GM21737 (cell line): ENCODE results near the gene NLRC5.

ENCODE experiments used
- ATAC-seq: cut with Tn5 transposase; IDR thresholded peaks from one replicate; pipeline ENCODE4 v1.9.1; 2021; ENCODE audit warnings: mild to moderate bottlenecking, moderate library complexity; ENCODE audit not compliant: unreplicated experiment

NLRC5 gene

DNA sequence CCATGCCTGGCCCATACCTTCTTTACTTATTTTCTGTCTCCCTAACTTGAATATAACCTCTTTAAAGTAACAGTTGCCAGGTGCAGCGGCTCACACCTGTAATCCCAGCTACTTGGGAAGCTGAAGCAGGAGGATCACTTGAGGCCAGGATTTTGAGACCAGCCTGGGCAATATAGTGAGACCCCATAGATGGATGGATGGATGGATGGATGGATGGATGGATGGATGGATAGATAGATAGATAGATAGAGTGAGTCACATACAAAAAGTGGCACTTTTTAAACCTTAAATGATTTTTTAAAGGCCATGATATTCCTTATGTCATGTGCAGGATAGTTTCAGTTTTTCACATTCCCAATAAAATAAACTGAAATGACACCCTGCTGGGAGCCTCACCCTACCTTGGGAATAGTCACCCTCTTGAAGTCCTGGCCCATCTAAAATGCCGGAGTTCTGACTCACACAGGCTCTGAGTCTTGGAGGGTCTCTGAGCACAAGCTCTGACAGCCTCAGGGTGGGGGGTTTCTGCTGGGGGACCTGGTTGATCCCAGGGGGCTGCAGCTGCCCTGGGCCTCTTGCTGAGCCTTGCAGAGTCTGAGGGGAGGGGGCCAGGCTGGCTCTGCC, 129.2 kb downstream of the NLRC5 start:
- ATAC-seq, result no peak

DNA sequence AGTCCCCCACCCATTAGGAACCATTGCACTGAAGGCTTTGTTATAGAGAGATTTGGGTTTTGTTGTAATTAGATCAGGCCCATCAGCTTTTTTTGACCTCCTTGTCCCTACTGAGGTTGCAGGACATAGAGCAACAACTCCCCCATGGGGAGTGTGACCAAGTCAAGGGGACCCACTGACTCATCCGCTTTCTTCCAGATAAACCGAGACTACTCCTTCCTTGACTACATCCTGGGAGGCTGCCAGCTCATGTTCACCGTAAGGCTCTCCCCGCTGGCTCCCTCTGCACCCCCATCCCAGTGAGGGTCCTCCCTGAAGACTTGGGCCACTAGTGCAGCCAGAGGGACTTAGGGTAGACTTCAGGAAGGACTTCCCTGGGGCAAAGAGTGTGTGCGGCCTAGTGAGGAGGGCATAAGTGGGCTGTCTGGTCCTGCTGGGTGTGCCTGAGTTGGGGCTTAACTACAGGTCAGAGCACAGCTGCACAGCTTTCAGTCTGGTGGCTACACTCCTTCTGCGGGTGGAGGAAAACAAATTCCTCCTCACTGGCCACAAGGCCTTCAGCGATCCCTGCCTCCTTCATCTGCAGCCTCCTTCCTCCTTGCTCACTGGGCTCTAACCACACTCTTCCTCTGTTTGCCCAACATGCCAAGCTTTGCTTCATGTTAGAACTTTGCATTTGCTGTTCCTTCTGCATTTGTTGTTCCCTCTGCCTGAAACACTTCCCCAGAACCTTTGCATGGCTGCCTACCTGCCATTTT, 134.0 kb downstream of the NLRC5 start:
- no peak for ATAC-seq

- ATAC-seq, result no peak
These were observed 134.8 kb downstream of the NLRC5 start for GRCh38 chr16:57123974-57124674.

DNA sequence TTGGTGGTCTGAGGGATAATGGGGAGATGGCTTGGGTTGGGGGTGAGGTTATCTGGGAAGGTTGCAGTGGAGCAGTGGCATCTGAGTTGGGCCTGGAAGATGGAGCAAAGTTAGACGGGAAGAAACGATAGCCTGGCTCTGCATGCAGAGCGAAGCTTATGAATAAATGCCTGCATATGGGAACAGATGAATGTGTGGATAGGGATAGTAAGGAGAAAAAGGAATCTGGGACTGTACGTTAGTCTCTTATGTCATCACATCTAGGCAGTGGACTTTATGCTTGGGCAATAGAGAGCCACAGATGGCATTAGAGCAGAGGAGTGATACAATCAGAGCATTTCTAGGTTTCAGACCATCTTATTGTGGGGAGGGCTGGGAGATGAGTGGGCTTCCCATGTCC, 136.0 kb downstream of the NLRC5 start:
- ATAC-seq, result no peak

DNA sequence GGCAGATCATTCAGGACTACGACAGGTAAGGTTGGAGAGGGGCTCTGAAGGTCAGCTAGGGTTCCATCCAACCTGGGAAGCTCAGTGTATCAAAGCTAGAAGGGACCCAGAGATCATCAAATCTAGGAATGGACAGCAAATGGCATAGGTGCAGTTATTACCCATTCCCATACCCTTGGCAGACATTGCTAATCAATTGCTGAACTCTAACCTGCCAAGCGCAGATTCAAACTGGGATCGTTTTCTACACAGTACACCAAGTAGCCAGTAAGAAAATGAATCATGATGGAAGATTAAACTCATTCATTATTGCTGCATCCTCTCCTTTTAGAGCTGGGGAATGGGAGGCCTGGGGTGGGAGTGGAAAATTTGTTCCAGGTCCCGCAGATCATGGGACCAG, 136.6 kb downstream of the NLRC5 start:
- no peak for ATAC-seq

DNA sequence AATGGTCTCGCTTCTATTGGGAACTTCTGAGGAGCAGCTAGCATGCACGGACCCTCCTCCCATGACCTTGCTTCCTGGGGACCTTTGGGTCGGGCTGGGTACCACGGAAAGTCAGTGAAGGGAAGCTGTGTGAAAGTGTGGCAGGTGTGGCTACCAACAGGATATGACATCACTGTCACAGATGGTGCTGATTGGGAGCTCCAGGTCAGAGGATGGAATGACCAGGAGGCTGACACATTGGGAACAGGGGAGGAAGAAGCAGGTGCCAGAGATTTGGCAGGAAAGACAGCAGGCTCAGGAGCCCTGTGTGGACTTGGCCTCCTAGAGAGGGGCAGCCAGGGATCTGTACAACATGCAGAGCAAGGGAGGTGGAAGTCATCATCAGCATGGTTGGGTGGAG, 137.1 kb downstream of the NLRC5 start:
- ATAC-seq, result no peak

DNA sequence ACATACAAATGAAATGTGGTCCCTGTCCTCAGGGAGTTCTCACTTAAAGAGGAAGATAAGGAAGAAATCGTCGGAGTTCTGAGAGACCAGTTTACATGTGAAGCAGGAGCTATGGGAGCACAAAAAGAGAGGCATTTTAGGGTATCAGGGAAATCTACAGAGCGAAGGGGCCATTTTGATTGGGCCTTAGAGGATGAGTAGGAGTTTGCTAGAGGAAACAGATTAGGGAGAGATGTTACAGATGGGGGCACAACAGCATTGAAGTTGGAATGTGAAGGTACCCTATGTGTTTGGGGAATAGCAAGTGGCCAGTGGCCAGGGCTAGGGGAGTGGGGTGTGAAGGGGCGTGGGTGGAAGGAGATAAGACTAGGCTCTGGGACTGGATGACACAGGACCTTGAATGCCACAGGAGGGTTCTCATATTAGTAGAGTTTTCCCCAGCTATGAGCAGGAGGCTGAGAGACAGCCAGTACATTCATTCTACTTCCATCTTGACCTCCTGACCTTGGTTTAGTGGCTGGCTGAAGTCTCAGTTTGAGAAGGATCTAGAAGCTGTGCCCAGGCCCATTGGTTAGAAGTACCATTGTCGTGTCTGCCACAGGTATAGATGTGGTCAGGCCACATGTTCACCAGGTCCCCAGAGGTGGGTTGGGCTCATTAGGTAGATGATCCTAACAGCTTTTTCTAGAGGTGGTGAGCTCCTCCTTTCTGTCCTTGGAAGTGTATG, 137.8 kb downstream of the NLRC5 start:
- ATAC-seq, result no peak

DNA sequence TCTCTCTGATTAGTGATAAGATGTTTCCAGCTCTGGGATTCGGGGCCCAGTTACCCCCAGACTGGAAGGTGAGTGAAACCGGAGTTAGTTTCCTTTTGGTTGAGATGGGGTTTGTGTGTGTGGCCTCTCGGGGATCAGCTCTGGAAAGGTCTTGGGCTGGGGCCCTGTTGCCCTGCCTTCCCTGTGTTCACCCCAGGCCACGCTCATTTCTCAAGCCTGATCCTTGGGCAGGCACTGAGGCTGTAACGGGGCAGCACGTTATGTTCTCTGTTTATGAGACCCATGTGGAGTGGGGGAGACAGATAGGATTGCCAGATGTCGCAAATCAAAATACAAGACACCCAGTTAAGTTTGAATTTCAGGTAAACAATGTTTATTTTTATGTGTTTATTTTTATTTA, 138.5 kb downstream of the NLRC5 start:
- ATAC-seq, result no peak

DNA sequence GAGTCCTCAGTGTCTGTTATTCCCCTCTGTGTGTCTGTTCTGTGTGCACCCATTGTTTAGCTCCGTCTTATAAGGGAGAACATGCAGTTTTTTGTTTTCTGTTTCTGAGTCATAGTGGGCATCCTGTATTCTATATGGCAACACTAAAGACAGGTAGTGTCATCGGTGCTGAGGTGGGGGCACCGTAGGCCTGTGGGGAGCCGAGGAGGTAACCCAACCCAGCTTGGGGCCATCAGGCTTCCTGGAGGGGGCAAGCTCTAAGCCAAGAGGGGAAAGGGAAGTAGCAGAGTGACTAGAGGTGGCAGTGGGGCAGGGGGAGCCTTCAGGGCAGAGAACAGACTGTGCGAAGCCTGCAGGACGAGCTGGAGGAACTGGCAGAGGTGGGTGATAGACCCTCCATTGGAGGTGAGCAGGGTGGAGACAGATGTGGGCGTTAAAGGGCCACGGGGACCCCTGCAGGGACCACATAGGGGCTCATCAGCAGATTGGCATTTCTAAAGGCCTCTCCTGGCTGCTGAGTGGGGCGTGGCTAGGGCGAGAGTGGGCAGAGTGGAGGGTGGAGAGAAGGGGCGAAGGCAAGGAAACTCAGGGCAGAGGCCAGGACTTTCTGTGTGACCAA, 139.5 kb downstream of the NLRC5 start:
- no peak for ATAC-seq

DNA sequence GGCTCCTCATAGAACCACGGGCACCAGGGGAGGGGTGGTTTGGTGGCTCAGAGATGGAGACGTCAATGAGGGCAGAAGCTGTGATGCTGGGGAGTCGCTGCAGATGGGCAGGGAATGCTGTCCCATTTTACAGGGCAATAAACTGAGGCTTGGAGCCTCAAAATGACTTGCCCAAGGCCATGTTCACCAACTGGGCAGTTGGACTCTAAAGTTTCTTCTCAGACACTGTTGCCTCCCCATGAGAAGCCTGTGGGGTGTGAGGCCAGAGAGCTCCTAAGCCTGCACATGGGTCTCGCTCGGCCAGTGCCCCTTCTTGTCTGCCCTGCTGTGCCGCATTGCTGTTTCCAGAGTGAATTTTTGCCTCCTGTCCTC, 141.6 kb downstream of the NLRC5 start:
- ATAC-seq, result no peak

- ATAC-seq, result no peak
These were observed 142.1 kb downstream of the NLRC5 start for GRCh38 chr16:57131351-57131970.

DNA sequence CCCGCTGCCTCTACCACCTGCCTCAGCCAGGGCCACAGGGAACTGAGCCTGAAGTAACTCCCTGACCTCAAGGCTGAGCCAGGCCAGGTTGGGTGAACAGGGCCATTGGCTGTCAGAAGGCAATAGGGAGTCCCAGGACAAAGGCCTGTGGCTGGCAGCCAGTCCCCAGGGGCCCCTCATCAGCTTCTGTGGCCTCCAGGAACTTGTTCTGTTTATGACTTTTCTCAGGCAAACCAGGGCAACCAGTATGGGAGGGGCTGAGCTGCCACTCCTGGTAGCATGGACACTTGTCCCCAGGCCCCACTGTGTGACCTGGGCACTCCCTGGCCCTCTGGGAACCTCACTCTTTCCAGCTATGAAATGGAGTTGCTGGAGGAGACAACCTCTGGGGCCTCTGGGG, 143.1 kb downstream of the NLRC5 start:
- no peak for ATAC-seq

- no peak for ATAC-seq
These were observed 143.7 kb downstream of the NLRC5 start for GRCh38 chr16:57133031-57133430.
